ENCODE measurements around the gene ATP8A1. TPM values are rescaled to one million over a fixed set of nuclear protein-coding genes. Genes with fewer than 3 reads are reported as not detected.

The ATP8A1 gene
- total and polyA plus RNA-seq, 8 donors: 4.8 to 15.3 (median 10.8) TPM

DNA sequence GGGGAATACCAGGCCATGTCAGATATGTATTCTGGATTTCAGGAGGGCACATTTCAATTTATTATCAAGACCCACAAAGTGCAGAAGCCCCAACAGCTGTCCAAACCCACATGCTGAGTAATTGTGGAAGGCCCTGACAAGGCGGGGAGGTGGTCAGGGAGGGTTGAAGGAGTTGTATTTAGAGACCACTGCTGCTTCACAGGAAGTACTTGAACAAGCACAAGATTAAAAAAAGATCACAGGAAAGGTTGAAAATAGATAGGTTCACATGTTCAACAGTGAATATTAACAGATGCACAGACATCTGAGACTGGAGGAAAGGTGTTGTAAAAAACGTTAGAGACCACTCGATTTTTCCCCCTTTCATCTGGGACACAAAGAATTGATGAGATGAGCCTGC is 17.9 kb downstream of the ATP8A1 start:
- TF ChIP-seq, protein P1, sequence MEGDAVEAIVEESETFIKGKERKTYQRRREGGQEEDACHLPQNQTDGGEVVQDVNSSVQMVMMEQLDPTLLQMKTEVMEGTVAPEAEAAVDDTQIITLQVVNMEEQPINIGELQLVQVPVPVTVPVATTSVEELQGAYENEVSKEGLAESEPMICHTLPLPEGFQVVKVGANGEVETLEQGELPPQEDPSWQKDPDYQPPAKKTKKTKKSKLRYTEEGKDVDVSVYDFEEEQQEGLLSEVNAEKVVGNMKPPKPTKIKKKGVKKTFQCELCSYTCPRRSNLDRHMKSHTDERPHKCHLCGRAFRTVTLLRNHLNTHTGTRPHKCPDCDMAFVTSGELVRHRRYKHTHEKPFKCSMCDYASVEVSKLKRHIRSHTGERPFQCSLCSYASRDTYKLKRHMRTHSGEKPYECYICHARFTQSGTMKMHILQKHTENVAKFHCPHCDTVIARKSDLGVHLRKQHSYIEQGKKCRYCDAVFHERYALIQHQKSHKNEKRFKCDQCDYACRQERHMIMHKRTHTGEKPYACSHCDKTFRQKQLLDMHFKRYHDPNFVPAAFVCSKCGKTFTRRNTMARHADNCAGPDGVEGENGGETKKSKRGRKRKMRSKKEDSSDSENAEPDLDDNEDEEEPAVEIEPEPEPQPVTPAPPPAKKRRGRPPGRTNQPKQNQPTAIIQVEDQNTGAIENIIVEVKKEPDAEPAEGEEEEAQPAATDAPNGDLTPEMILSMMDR (IDR thresholded peaks at IDR 0.05): no peak
- Histone ChIP-seq H3K4me1 (peaks cover 0 to 7% (median 4%) of the 10 kb centered on the region in 3 donors), H3K27ac (no peak overlapping the region), H3K4me3 (no peak overlapping the region), H3K36me3 (no peaks in the 10 kb centered on the region), H3K27me3 (no peaks in the 10 kb centered on the region), H3K9me3 (no peaks in the 10 kb centered on the region)
- WGBS, 2 donors: 58 to 65% methylated on average over 3 of the region's 3 CpGs
- DNase-seq (no peak), FAIRE-seq (no peak), ATAC-seq (no peak)
- intact Hi-C loops (cut with DNase I): no loop called here

DNA sequence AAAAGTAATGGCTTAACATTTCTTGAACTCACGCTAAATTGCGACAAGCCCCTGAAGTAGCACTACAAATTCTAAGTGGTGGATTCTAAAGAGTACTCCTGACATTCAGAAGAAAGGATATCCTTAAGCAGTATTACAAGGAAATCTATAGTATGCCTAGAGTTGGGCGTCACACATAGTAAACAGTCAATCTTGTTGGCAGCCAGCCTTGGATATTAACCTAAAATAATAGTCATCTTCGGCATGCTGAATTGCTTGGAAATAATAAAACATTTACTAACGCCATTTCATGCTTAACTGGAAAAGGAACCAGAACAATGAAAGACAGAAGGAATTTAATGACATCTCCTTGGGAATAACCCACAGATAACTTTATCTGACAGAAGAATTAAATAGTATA is 18.6 kb downstream of the ATP8A1 start:
- no peak for FAIRE-seq
- no peak for DNase-seq
- Histone ChIP-seq H3K4me3 (no peak overlapping the region), H3K9me3 (no peaks in the 10 kb centered on the region), H3K27me3 (no peaks in the 10 kb centered on the region), H3K27ac (no peak overlapping the region), H3K4me1 (peaks cover 0 to 7% (median 4%) of the 10 kb centered on the region in 3 donors), H3K36me3 (no peaks in the 10 kb centered on the region)
- WGBS, 2 donors: 62 to 64% methylated on average over 5 of the region's 5 CpGs
- TF ChIP-seq, protein P1 (IDR thresholded peaks at IDR 0.05): no peak
- intact Hi-C loops (cut with DNase I): no loop called here
- ATAC-seq: no peak

DNA sequence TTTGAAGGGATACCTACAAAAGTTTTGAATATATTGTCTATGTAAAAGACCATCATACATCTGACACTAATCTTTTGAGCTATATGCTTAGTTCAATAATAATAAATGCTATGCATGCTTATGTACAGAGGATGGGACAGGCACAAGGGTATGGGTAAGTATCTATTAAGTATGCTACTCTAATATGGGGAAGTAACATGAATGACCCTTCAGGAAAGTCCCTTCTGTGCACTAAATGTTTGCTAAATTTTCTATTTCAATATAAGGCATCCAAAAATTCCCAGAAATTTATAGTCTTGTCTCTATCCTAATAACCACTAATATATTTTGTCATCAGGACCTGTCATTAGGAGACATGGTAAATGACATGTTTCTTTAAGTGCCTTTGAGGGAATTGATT is 19.0 kb downstream of the ATP8A1 start:
- TF ChIP-seq, protein P1 (IDR thresholded peaks at IDR 0.05): no peak
- Histone ChIP-seq H3K4me1 (peaks cover 0 to 7% (median 4%) of the 10 kb centered on the region in 3 donors), H3K9me3 (no peaks in the 10 kb centered on the region), H3K27ac (no peak overlapping the region), H3K4me3 (no peak overlapping the region), H3K36me3 (no peaks in the 10 kb centered on the region), H3K27me3 (no peaks in the 10 kb centered on the region)
- ATAC-seq: no peak
- no peak for FAIRE-seq
- intact Hi-C loops (cut with DNase I): no loop called here
- DNase-seq: no peak

DNA sequence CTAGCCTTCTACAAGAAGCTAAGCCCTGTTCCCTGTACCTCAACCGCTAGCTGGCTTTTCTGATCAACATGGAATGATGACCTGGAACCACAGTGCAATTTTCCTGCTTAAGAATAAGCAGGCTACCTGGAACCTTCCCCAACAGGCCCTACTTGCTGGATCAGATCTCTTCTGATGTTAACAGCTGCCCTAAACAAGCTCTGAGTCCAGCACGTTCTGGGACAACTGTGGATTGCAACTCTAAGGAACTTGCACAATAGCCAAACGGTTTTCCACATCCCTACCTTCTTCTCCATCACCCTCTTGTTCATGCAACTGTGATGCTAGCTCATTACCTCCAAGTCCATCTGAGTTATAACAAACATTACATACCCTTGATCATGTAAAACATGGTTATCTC is 19.8 kb downstream of the ATP8A1 start:
- no peaks in the 10 kb centered on the region for H3K27me3 ChIP-seq
- 86 to 96% methylated on average over 3 of the region's 3 CpGs for WGBS, 2 donors
- peaks cover 0 to 7% (median 4%) of the 10 kb centered on the region in 3 donors for H3K4me1 ChIP-seq
- H3K4me3 ChIP-seq: no peak overlapping the region
- intact Hi-C loops (cut with DNase I): no loop called here
- TF ChIP-seq, protein P1 (IDR thresholded peaks at IDR 0.05): no peak
- DNase-seq: no peak
- H3K27ac ChIP-seq: no peak overlapping the region
- no peaks in the 10 kb centered on the region for H3K36me3 ChIP-seq
- no peak for FAIRE-seq
- ATAC-seq: no peak
- no peaks in the 10 kb centered on the region for H3K9me3 ChIP-seq

DNA sequence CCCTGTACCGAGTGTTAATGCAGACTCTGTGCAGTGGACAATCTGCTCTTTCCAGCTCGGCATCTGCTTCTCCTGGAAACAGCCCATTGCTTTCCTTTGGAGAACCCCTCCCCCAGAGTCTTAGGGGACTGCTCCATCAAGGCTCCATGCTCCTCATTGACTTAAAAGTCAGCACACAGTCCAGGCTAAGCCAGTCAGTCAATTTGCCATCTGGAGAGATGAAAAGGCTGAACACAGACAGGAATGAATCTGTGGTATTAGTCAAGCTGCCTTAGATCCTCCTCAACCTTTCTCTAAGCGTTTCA is 20.3 kb downstream of the ATP8A1 start:
- ATAC-seq (peak in 2 of 4 donors; percentile 14 to 21), DNase-seq (no peak), FAIRE-seq (no peak)
- no peaks in the 10 kb centered on the region for H3K36me3 ChIP-seq
- H3K4me1 ChIP-seq: peaks cover 0 to 7% (median 3%) of the 10 kb centered on the region in 3 donors
- 91 to 96% methylated on average over 3 of the region's 3 CpGs for WGBS, 2 donors
- intact Hi-C loops (cut with DNase I): no loop called here
- TF ChIP-seq, protein P1 (IDR thresholded peaks at IDR 0.05): no peak
- H3K9me3 ChIP-seq: no peaks in the 10 kb centered on the region
- no peak overlapping the region for H3K27ac ChIP-seq
- H3K27me3 ChIP-seq: no peaks in the 10 kb centered on the region
- H3K4me3 ChIP-seq: no peak overlapping the region
